Activated CD8-positive, alpha-beta memory T cell treated with anti-CD3 and anti-CD28 coated beads for 4 hours (primary cell): ENCODE results near the gene LARGE1.

Source experiments
- DNase-seq, 2 donors: peaks; one replicate each; pipeline ENCODE4 v3.0.0-alpha.2; 2020; ENCODE audit warnings: low read depth in 2 of 2

LARGE1 gene

DNA sequence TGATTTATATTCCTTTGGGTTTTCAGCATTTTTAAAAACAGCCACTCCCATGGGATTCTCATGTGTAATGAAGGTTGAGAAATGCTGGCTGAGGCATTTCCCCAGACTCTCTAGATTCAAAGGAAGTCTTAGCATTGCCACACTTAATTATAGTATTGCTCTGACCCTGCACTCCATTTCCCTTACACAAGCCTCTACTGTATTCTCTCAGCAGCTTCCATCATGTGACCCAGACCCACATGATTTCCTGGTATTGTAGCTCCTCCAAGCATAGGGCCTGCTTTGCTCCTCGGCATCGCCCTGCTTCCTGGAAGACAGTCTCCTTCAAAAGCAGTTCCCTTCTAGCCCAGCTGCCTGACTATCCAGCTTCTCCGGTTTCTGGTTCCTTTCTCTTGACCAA, 261.5 kb downstream of the LARGE1 start:
- no peak for DNase-seq

DNA sequence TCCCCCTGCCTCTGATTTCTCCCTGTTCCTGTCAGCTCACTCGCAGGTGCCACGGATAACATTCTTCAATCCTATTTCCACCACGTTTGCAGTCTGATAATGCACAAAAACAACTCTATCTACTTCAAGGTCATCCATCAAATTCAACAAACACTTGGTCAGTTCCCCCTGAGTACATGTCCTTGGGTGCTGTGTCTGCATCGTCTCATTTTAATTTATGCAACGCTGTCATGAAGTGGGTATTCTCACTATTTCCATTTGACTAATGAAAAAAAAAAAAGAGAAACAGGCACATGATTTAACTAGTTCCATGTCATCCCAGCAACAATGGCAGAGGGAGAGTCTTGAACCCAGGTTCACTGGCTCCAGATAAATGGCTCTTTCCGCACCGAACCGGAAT, 262.6 kb downstream of the LARGE1 start:
- DNase-seq, result no peak

DNA sequence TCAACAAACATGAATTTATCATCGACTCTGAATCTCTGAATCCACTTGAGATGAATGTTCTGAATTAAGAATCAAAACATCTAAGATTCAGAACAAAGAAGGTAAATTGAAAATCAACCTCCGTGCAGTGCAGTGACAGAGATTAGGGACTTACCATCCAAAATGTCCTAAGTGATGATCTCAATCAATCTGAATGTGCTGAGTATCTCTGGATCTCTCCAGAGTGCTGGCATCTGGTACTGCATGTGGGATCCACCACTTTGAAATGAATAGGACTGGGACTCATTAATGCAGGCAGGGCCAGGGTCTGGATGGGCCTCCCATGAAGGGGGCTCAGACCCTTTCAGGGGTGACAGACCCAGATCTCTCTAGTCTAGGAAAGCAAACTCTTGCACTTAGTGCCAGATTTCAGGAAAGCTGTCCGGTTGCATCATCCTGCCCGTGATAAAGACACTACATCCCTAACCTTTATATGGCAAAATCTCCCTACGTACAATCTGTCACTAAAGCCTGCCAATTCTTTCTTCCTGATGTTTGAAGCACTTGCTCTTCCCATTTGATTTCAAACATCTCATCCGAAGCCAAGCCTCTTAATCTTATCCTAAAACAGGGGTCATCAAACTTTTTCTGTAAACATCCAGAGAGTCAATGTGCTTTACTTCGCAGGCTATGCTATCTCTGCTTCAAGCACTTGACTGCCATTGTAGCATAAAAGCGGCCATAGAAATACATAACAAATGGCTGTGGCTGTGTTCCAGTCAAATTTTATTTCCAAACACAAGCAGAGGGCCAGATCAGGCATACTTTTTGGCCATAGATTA, 263.3 kb downstream of the LARGE1 start:
- DNase-seq, result no peak

DNA sequence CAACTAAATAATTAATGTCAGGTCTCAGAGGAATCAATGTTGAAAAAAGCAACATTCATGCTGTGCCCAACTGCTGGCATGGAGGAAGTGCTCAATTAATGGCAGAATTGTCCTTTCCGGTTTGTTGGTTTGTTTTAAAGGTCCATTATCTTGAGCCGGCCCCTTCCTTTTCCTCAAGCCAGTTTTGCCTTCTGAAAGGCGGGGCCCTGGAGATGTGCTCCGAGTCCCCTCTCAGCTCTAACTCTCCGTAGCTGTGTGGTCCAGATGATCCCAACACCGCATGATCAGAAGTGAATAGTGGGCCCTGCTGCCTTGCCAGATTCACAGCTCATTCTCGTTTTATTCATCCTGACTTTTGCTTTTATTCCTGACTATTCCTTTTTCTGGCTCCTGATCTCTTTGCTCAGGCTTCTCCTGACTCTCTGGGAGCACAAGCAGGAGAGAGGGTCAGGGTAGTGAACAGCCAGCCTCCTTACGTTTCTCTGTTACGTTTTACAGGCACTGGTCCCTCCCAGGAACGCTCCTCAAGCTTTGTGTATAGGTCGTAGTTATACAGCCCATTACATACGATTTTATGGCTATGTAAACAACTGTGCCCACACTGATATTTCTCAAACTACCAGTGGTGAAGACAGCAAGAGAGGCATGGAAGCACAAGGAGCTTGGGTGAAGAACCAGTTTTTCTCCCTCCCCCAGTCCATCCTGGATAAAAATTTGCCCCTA, 265.9 kb downstream of the LARGE1 start:
- DNase-seq, result no peak

DNA sequence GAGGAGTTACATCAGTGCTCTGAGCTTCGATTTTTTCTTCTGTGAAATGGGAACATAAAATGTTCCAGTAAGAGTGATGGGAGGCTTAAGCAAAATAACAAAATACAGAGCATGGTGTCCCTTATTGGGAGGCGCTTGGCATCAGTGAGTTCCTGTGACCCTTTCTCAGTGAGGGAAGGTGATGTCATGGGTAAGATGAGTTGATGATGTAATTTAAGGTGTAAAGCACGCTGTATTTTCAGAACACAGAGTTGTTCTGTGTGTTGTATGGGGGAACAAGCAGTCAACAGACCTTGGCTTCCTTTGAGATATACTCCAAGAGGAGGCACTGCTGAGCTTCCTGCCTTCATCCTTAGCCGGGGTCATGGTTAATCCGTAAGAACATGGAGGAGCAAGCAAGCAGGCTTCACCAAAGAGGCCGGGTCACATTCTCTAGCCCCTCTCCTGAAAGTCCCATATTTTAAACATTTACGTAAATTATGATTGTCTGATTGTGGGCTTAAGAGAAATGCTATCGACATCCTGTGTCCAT, 266.7 kb downstream of the LARGE1 start:
- no peak for DNase-seq

DNA sequence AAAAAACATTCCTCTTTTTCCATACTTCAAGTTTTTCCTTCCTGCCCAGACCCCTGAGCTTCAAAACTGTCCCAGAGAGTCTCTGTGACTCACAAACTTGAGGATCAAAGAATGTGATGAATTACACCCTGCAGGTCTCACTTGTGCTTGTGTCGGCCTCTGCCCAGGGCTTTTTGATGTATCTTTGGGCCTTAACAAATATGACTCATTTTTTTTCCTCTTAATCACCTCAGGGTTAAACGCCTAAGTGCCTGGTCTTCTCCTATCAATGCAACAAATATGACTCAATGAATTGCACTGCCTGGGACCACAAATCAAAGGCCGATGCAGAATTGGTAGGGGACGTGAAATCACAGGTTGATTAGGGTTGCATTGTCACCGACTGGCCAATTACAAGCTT, 267.7 kb downstream of the LARGE1 start:
- no peak for DNase-seq

DNA sequence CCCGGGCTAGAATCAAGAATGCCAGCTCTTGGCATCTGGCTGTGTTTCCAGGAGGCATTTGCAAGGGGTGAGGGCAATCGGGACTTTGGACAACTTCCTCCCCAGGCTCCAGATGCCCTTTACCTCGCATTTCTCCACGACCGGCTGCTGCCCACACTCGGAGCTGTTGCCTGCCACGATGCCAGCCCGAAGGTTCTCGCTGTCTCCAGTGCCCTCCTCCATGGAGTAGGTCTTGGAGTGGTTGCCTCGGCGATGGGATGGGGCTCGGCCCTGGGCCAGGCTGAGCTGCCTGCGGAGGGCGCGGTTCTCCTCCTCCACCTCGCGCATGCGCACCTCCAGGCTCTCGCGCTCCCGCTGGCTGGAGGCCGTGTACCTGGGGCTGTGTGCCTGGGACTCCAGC, 270.0 kb downstream of the LARGE1 start:
- no peak for DNase-seq

DNA sequence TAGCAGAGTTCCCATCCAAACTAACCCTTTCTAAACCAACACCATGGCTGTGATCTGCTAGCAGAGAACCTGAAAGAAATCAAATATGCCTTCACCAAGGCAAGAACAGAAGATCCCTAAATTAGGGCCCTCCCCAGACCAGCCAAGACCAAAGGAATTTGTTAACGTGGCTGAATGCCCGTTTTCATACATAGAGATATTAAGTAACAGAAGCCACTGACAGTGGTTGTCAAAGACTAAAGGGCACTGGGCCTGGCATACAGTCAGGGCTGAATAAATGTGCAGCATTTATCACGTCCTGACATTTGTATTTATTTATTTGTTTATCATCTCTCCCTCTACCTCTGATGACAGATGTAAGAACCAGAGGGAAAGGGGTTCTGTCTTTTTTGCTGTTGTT, 271.8 kb downstream of the LARGE1 start:
- no peak for DNase-seq

DNA sequence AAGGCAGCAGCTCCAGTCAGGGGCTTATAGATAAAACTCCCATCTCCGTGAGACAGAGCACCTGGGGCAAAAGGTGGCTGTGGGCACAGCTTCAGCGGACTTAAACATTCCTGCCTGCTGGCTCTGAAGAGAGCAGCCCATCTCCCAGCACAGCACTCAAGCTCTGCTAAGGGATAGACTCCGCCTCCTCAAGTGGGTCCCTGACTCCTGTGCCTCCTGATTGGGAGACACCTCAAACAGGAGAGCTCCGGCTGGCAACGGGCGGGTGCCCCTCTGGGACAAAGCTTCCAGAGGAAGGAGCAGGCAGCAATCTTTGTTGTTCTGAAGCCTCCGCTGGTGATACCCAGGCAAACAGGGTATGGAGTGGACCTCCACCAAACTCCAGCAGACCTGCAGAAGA, 279.4 kb downstream of the LARGE1 start:
- DNase-seq, result no peak

DNA sequence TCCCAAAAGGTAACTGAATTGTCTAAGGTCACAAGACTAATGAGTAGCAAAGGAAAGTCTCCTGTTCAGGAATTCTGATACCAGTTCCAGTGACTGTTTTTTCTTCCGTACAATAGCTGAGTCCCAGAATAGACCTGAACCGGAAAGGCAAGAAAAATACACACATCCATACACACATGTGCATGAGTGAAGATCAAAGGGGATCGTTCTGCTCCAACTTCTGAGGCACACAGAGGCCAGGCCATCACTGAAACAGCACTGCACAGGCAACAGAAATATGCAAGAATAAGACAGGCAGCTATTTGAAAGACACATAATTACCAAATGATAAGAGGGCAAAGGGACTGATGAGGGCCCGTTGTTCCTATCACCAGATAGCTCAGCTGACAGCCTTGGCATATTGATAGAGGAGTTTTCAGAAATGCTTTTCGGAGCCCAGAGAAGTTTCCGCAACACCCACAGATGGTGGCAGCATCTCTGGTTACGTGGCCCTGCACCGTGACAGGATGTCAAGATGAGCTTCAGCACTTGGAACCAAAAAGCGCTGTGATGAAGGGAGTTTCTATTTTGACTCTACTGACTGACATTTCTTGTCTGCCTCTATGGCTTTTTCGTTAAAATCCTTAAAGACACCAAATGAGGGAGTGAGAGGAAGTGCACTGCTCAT, 280.6 kb downstream of the LARGE1 start:
- no peak for DNase-seq

DNA sequence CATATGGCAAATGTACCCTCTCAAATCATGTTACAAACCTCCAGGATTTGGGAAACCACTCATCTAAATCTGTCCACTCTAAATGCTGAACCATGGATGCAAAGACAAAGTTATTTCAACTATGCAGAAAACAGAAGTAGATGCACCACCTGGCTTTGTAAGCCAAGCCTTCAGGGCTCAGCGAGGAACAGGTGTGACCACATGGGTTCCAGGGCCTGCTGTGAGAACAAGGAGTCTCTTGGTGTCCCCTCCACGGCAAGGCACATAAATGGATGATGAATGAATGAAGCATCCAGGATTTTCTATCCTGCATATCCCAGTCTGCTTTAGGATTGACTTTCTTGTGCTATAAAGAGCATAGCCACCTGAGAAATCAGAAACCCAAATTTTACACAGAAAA, 284.5 kb downstream of the LARGE1 start:
- DNase-seq, result no peak

DNA sequence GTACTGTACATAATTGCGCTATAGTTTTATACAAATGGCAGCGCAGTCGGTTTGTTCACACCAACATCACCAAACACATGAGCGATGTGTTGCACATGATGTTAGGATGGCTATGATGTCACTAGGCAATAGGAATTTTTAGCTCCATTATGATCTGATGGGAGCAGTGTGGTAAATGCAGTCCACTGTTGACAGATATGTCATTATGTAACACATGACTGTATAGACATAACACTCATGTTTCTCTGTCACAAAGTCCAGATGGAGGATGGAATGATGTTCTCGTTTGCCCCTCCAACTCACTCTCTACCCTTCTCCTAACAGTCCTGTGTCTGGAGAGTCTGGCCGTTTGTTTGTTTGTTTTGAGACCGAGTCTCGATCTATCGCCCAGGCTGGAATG, 288.5 kb downstream of the LARGE1 start:
- no peak for DNase-seq

DNA sequence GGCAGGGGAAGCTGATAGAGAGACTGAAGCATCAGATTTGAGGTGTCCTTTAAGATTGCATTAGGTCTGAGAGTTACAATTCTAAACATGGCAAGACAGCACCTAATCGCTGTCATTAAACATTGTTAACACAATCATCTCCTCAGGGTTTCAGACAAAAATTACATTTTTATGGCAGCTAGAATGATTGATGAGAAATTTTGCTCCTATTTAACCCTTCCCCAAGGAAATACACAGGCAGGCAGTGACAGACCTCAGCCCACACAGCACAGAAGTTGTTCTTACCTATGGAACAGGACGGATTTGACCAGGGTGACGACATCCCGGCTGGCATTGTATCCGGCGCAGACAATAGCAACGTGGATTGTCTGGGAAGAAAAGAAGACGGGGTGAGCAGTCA, 294.3 kb downstream of the LARGE1 start:
- no peak for DNase-seq

DNA sequence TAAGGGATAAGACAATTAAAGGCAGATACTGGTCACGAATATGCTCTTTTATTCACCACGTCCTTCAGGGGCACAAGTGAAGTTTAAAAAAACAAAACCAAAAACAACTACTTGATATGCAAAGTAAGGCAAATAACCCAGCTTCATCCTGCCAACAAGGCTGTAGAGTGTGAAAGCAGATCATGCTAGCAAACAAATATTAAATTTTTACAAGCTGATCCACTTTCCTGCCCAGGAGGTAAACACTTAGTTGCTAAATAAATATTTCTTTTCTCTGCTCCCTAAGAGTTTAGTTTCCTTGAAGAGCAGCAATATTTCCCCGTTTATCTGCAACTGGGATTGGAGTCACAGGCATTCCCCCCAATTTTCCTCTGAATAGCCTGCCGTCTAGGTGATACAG, 300.2 kb downstream of the LARGE1 start:
- no peak for DNase-seq

DNA sequence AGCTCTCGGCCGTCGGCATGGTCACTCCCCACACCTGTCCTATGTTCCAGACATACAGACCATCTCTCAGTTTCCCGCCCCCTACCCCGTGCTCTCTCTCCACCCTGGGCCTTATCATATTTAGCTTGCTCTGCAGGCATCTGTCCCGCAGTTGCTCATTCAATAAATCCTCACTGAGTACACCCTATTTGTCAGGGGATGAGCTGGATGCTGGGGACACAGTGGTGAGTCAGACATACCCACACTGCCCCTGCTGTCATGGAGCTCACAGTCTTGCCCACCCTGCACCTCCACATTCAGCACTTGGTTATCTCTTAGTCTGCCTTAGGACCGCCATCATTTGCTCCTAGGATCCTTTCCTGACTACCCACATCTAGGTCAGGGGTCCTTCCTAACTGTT, 313.8 kb downstream of the LARGE1 start:
- no peak for DNase-seq

DNA sequence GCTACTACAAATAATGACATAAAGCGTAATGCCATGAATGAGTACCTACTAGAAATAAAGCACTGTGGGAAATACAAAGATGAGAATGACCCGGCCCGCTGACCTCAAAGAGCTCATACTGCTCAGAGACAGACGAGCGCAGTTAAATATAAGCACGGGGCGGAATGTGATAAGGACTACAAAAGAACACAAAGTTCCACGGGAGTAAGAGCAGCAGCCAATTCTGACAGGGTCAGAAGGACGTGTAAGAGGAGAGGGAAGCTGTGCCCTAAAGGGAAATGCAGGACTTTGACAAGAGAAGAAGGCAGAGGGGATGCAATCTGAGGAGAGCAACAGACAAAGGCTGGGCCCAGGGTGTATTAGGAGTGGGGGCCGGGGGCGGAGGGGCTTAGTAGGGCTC, 314.6 kb downstream of the LARGE1 start:
- DNase-seq, result no peak

DNA sequence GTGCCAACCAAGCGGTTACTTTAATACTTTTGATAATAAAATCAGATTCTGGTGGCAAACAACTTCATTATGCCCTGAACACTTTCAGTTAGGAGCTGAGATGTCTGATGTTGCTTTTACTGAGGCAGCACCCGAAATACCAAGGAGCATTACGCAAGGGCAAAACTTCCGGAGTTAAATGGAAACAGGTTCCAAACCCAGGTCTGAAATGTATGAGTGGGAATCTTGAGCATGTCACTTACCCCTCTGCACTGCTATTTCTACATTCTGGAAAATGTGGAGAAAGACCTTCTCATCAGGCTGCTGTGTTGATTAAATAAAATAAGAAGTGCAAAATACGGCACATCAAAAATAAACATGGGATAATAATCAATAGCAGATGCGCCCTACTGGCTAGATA, 315.1 kb downstream of the LARGE1 start:
- no peak for DNase-seq

DNA sequence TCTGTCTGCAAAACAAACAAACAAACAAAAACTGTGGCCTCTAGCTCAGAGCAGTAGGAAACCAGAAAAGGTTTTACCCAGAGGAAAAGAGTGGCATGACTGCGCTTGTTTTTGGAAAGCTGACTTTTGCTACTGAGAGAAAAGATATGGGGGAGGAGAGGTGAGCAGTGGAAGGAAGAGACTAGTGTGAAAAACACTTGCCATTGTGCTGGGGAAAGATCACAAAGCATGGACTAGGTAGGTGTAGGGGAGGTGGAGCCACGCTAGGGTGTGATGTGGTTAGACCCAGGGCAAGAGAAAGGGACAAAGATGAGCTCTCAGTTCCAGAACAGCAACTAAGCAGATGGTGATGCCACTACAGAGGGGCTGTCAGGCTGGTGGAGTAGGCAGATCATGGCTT, 319.2 kb downstream of the LARGE1 start:
- DNase-seq, result no peak

DNA sequence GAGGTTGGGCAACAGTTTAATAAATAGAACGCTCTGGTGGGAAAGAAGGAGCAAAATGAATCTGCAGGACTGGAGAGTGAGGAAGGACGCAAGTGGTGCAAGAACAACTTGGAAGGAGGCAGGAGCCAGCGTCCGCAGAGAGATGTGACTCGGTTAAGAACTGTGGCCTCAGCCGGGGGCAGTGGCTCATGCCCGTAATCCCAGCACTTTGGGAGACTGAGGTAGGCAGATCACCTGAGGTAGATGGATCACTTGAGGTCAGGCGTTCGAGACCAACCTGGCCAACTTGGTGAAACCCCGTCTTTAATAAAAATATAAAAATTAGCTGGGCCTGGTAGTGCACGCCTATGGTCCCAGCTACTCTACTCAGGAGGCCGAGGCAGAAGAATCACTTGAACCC, 319.7 kb downstream of the LARGE1 start:
- DNase-seq, result no peak

DNA sequence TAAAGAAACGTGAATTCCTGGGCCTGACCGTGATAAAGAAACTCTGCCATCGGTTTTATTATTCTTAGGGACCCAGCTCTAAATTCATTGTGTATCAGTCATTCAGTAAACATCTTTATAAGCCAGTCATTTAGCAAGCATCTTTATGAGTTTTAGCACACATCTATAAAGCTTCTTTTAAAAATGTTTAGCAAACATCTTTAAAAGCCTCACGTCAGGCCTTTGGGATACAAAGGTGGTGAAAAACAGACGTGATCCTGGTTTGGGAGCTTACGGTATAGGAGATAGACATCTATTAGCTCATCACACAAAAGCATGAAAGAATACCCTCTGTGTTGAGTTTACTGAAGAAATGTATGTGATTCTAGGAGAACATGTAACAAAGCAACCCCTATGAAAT, 320.2 kb downstream of the LARGE1 start:
- no peak for DNase-seq

DNA sequence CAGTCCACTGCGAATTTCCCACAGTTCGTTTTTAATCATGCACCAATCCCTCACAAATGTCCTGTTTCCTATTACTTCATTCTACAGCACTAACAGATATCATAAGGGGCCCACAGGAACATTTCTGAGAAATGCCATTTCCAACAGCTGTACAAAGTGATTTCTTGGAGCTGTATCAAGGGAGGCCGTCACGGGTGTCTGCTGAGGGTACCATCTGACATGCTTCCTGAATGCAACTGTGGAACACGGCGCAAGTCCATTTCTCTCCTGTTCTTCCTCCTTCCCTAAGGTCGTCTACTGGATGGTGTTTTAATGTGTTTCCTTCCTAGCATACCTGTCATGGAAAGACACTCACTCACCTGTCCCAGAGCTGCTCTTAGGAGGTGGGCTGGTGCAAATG, 320.7 kb downstream of the LARGE1 start:
- DNase-seq, result no peak

DNA sequence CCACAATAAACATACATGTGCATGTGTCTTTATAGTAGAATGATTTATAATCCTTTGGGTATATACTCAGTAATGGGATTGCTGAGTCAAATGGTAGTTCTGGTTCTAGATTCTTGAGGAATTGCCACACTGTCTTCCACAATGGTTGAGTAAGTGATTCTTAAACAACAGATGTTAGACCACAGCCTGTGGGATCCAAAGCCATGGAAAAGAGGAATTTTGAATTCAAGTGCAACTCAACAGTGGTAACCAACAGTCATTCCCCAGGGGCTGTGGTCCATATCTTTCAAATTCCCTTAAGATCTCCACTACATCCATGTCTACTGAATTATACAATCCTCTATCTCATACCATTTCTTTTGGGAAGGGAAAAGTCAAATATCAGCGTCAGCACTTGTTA, 321.5 kb downstream of the LARGE1 start:
- DNase-seq, result no peak
